Measurements from ENCODE around the gene PEX16.

- TF ChIP-seq CTCF (IDR thresholded peaks at IDR 0.05) (no peak), POLR2A (IDR thresholded peaks at IDR 0.05) (no peak)
Observed at GRCh38 chr11:45937916-45938315, 20.2 kb upstream of the PEX16 start.
